ENCODE data around the gene GP9.
"Not testable (repeated sequence)": the region's sequence is repeated elsewhere in the genome, so short reads cannot be mapped to it uniquely, and the experiment has no call there.

The GP9 gene

GRCh38 chr3:129050556-129051295 is 9.9 kb upstream of the GP9 start:
- DNase-seq (ENCODE audit: low read depth, low spot score): no peak

GRCh38 chr3:129051871-129052340 is 8.7 kb upstream of the GP9 start:
- no peak for DNase-seq (ENCODE audit: low read depth, low spot score)

GRCh38 chr3:129052675-129053074 is 7.9 kb upstream of the GP9 start:
- DNase-seq (ENCODE audit: low read depth, low spot score): no peak

- DNase-seq (ENCODE audit: low read depth, low spot score): no peak
Measured at GRCh38 chr3:129054605-129055104, 5.9 kb upstream of the GP9 start.

GRCh38 chr3:129056451-129057173 is 4.0 kb upstream of the GP9 start:
- DNase-seq (ENCODE audit: low read depth, low spot score): no peak

GRCh38 chr3:129057249-129057648 is 3.3 kb upstream of the GP9 start:
- DNase-seq (ENCODE audit: low read depth, low spot score): no peak

- peak; percentile 37 for DNase-seq (ENCODE audit: low read depth, low spot score)
Measured at GRCh38 chr3:129058441-129059200, 2.0 kb upstream of the GP9 start.

- no peak for DNase-seq (ENCODE audit: low read depth, low spot score)
Measured at GRCh38 chr3:129059311-129059958, 1.1 kb upstream of the GP9 start.

- no peak for DNase-seq (ENCODE audit: low read depth, low spot score)
Measured at GRCh38 chr3:129061023-129061887, 676 bp downstream of the GP9 start.

GRCh38 chr3:129061888-129062834 is 1.6 kb downstream of the GP9 start:
- no peak for DNase-seq (ENCODE audit: low read depth, low spot score)

- no peak for DNase-seq (ENCODE audit: low read depth, low spot score)
Measured at GRCh38 chr3:129063091-129063640, 2.6 kb downstream of the GP9 start.

- no peak for DNase-seq (ENCODE audit: low read depth, low spot score)
Measured at GRCh38 chr3:129063841-129064482, 3.4 kb downstream of the GP9 start.

GRCh38 chr3:129065016-129065719 is 4.6 kb downstream of the GP9 start:
- DNase-seq (ENCODE audit: low read depth, low spot score): no peak

- no peak for DNase-seq (ENCODE audit: low read depth, low spot score)
Measured at GRCh38 chr3:129065720-129066073, 5.1 kb downstream of the GP9 start.

- DNase-seq (ENCODE audit: low read depth, low spot score): peak; percentile 30
Measured at GRCh38 chr3:129067719-129068118, 7.1 kb downstream of the GP9 start.

- DNase-seq (ENCODE audit: low read depth, low spot score): peak; percentile 32
Measured at GRCh38 chr3:129068291-129068886, 7.8 kb downstream of the GP9 start.

GRCh38 chr3:129069313-129070085 is 8.9 kb downstream of the GP9 start:
- DNase-seq (ENCODE audit: low read depth, low spot score): not testable (repeated sequence)
